GM23248 (cell line): ENCODE measurements around the gene URB1. TPM values are rescaled to one million over a fixed set of nuclear protein-coding genes. Genes with fewer than 3 reads are reported as not detected.

Experiments
- DNase-seq: peaks from one replicate; pipeline ENCODE4 v3.0.0-alpha.2; 2015
- H2AFZ ChIP-seq: fragments of 200-600 bp; sonication (generic); 2 replicates; pipeline ENCODE4 v1.6.1; 2016; ENCODE audit warnings: antibody characterized with exemption
- H3F3A ChIP-seq: fragments of 200-600 bp; sonication (generic); 2 replicates; pipeline ENCODE4 v1.6.1; 2016; ENCODE audit warnings: mild to moderate bottlenecking, antibody characterized with exemption, mixed run types; ENCODE audit not compliant: insufficient read depth
- H3K27ac ChIP-seq: fragments of 200-600 bp; sonication (generic); 2 replicates; pipeline ENCODE4 v1.5.1; 2016; ENCODE audit warnings: mild to moderate bottlenecking
- H3K27me3 ChIP-seq: fragments of 200-600 bp; sonication (generic); replicated peaks from 2 replicates; pipeline ENCODE4 v1.6.1; 2016; ENCODE audit warnings: mild to moderate bottlenecking; ENCODE audit not compliant: insufficient read depth
- H3K36me3 ChIP-seq: fragments of 200-600 bp; sonication (generic); 2 replicates; pipeline ENCODE4 v1.6.1; 2016; ENCODE audit warnings: low read depth, mild to moderate bottlenecking
- H3K4me1 ChIP-seq: fragments of 200-600 bp; sonication (generic); 2 replicates; pipeline ENCODE4 v1.6.1; 2016; ENCODE audit warnings: mild to moderate bottlenecking; ENCODE audit not compliant: insufficient read depth
- H3K4me2 ChIP-seq: fragments of 200-600 bp; sonication (generic); one replicate; pipeline ENCODE4 v1.6.1; 2016; ENCODE audit warnings: mild to moderate bottlenecking; ENCODE audit not compliant: unreplicated experiment
- H3K4me3 ChIP-seq: fragments of 200-600 bp; sonication (generic); 2 replicates; pipeline ENCODE4 v1.5.1; 2016; ENCODE audit warnings: mild to moderate bottlenecking
- H3K79me2 ChIP-seq: fragments of 200-600 bp; sonication (generic); 2 replicates; pipeline ENCODE4 v1.6.1; 2016; ENCODE audit warnings: mild to moderate bottlenecking; ENCODE audit not compliant: insufficient read depth
- H3K9ac ChIP-seq: fragments of 200-600 bp; sonication (generic); 2 replicates; pipeline ENCODE4 v1.6.1; 2016; ENCODE audit warnings: mild to moderate bottlenecking
- H3K9me2 ChIP-seq: fragments of 200-600 bp; sonication (generic); 2 replicates; pipeline ENCODE4 v1.6.1; 2016; ENCODE audit warnings: mixed run types, mild to moderate bottlenecking, moderate library complexity; ENCODE audit not compliant: insufficient read depth
- H3K9me3 ChIP-seq: fragments of 200-600 bp; sonication (generic); one replicate; pipeline ENCODE4 v1.6.1; 2017; ENCODE audit warnings: low read depth
- H4K20me1 ChIP-seq: fragments of 200-600 bp; sonication (generic); 2 replicates; pipeline ENCODE4 v1.6.0; 2016; ENCODE audit not compliant: insufficient read depth
- EZH2 ChIP-seq: fragments of 200-600 bp; sonication (generic); IDR thresholded peaks from 2 replicates; pipeline ENCODE4 v1.6.1; 2018; ENCODE audit warnings: antibody characterized with exemption, mild to moderate bottlenecking; ENCODE audit not compliant: insufficient read depth, poor library complexity, severe bottlenecking
- EZH2phosphoT487 ChIP-seq: fragments of 200-600 bp; sonication (generic); IDR thresholded peaks from 2 replicates; pipeline ENCODE4 v1.6.1; 2018; ENCODE audit warnings: antibody characterized with exemption, moderate library complexity, mild to moderate bottlenecking, low read depth; ENCODE audit not compliant: insufficient read depth
- WGBS, 2 experiments: methylation state at CpG; one replicate each; pipeline ENCODE4 v1.1.6; 2015 to 2017; ENCODE audit warnings: low lambda C conversion rate in 2 of 2, low coverage in 1 of 2; ENCODE audit errors: missing lambda C conversion rate in 2 of 2; 5-methylcytosine and 5-hydroxymethylcytosine counted together
- in situ Hi-C: fragments of 300-500 bp; cut with MboI; formaldehyde crosslinking; loops from 2 replicates; pipeline ENCODE4 v1.15.0; 2020
- polyA plus RNA-seq: library from polyadenylated mRNA; unstranded; fragments of >200 nt; fragmentation: Nextera tagmentation; extraction: Ambion mirVana; gene quantifications from 2 replicates; pipeline ENCODE4 v1.2.1, GENCODE V29; 2016
- total RNA-seq: library from RNA; depleted of rRNA; stranded (reverse); fragments of >200 nt; shearing (Covaris generic); gene quantifications from 2 replicates; pipeline ENCODE4 v1.2.3, GENCODE V29; 2014

The URB1 gene
- total and polyA plus RNA-seq, 2 experiments from 2014 or later = 4.9 to 15.7 TPM

DNA sequence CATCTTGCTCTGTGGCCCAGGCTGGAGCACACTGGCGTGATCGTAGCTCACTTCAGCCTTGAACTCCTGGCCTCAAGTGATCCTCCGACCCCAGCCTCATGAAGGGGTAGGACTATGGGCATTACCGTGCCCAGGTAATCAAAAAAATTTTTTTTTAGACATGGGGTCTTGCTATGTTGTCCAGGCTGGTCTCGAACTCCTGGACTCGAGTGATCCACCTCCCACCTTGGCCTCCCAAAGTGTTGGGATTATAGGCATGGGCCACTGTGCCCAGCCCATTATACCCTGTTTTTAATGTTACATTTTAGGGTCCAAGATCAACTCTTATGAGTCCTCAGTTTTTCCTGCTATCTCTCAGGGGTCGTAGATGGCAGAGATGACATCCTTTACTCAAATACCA lies 87.8 kb downstream of the URB1 start:
- Histone ChIP-seq H4K20me1 (no peaks in the 10 kb centered on the region), H3K9me3 (no peaks in the 10 kb centered on the region), H3K79me2 (no peaks in the 10 kb centered on the region), H3K36me3 (0 out of 2 replicates have a peak, but pooled peaks cover 5% of the 10 kb centered on the region), H3K9me2 (no peaks in the 10 kb centered on the region), H3K27ac (no peak overlapping the region), H3K4me3 (no peak overlapping the region), H2AFZ (no peak overlapping the region), H3F3A (no peaks in the 10 kb centered on the region), H3K9ac (no peak overlapping the region), H3K27me3 (no peaks in the 10 kb centered on the region), H3K4me2 (no peak overlapping the region), H3K4me1 (no peaks in the 10 kb centered on the region)
- in situ Hi-C loops = no loop called here
- TF ChIP-seq EZH2phosphoT487 = no peak
- WGBS, 2 experiments = 96 to 98% methylated on average over 7 of the region's 7 CpGs
- DNase-seq = no peak

DNA sequence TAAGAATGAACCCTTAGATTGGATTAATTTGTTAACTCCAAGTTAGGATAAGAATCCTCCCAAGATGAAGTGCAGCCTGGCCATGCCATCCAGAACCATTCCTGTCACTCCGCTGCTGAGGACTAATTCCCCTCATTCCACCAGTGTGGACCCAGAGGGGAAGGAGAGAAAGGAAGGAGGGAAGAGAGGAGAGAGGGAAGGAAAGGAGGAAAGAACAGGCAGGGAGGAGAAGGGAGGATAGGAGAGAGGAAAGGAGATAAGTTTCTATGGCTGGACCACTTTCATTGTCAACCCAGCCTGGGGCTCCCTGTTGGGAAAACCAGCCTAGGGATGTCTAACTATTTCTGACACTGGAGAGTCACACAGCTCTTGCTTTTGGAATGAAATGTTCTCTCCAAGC lies 89.4 kb downstream of the URB1 start:
- in situ Hi-C loops = no loop called here
- no peak overlapping the region for H2AFZ ChIP-seq
- no peaks in the 10 kb centered on the region for H3K9me3 ChIP-seq
- H3K4me1 ChIP-seq = no peaks in the 10 kb centered on the region
- no peaks in the 10 kb centered on the region for H3K27me3 ChIP-seq
- H3K9me2 ChIP-seq = no peaks in the 10 kb centered on the region
- H3K4me2 ChIP-seq = no peak overlapping the region
- no peak overlapping the region for H3K4me3 ChIP-seq
- TF ChIP-seq EZH2phosphoT487 = no peak
- TF ChIP-seq EZH2 = no peak
- no peaks in the 10 kb centered on the region for H3F3A ChIP-seq
- H4K20me1 ChIP-seq = no peaks in the 10 kb centered on the region
- H3K79me2 ChIP-seq = no peaks in the 10 kb centered on the region
- no peak for DNase-seq
- WGBS, 2 experiments = 93 to 100% methylated on average over 1 of the region's 1 CpG
- 0 out of 2 replicates have a peak, but pooled peaks cover 5% of the 10 kb centered on the region for H3K36me3 ChIP-seq
- no peak overlapping the region for H3K27ac ChIP-seq
- no peak overlapping the region for H3K9ac ChIP-seq

DNA sequence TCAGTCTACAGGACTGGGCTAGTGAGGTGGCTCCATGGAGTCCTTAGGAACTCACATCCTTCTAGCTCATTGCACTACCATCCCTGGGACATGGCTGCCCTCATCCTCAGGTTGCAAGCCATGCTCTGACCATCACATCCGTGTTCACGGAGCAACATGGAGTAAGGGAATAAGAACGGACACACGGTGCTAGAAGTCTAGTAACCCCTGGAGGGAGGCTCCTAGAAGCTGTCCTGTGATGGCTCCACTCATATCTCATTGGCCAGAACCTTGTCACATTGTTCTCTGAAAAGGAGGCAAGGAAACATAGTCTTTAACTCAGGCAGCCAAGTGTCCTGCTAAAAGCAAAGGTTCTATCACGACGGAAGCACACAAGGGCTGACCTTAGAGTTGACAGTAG lies 90.3 kb downstream of the URB1 start:
- in situ Hi-C loops = no loop called here
- no peak for TF ChIP-seq EZH2phosphoT487
- no peak for TF ChIP-seq EZH2
- Histone ChIP-seq H3K4me2 (no peak overlapping the region), H2AFZ (no peak overlapping the region), H3F3A (no peaks in the 10 kb centered on the region), H4K20me1 (no peaks in the 10 kb centered on the region), H3K27ac (no peak overlapping the region), H3K4me3 (no peak overlapping the region), H3K27me3 (no peaks in the 10 kb centered on the region), H3K9ac (no peak overlapping the region), H3K36me3 (0 out of 2 replicates have a peak, but pooled peaks cover 5% of the 10 kb centered on the region), H3K9me3 (no peaks in the 10 kb centered on the region), H3K4me1 (no peaks in the 10 kb centered on the region), H3K79me2 (no peaks in the 10 kb centered on the region), H3K9me2 (no peaks in the 10 kb centered on the region)
- no peak for DNase-seq
- WGBS, 2 experiments = 95 to 96% methylated on average over 6 of the region's 6 CpGs

DNA sequence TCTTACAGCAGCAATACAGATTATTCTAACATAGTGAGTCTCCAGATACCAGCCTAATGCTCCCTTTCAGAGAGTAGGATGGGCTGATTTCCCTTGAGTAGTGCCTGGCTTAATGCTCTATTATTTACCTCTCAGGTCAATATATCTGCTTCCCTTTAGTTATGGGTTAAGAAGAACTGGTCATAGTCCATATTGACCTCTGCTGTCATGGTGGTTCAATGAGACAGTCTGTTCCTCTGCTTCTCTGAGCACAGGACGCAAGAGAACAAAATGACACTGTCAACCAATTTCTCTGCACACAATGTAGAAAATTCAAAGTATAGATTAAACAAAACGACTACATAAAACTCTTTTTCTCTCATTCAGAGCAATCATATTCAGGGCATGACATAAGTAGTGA lies 91.2 kb downstream of the URB1 start:
- Histone ChIP-seq H3K27me3 (no peaks in the 10 kb centered on the region), H3K9me2 (no peaks in the 10 kb centered on the region)
- 76 to 82% methylated on average over 2 of the region's 2 CpGs for WGBS, 2 experiments

More for the DNA sequence above, 91.2 kb downstream of the URB1 start:
- Histone ChIP-seq H3K79me2 (no peaks in the 10 kb centered on the region), H3K27ac (no peak overlapping the region), H3K9me3 (no peaks in the 10 kb centered on the region), H4K20me1 (no peaks in the 10 kb centered on the region), H3K9ac (no peak overlapping the region), H2AFZ (no peak overlapping the region), H3K36me3 (0 out of 2 replicates have a peak, but pooled peaks cover under 1% of the 10 kb centered on the region), H3F3A (no peaks in the 10 kb centered on the region), H3K4me2 (no peak overlapping the region), H3K4me1 (no peaks in the 10 kb centered on the region), H3K4me3 (no peak overlapping the region)
- DNase-seq = no peak
- TF ChIP-seq EZH2 (no peak), EZH2phosphoT487 (no peak)
- in situ Hi-C loops = no loop called here
